Keratinocyte (primary cell): ENCODE results near the gene RACGAP1. TPM values are rescaled to one million over a fixed set of nuclear protein-coding genes. Genes with fewer than 3 reads are reported as not detected.
A peak's percentile ranks its signal among the peaks of the same experiment; 100 is the strongest.

Source experiments
- DNase-seq: peaks from one replicate; pipeline ENCODE4 v3.0.0-alpha.2; 2011; ENCODE audit warnings: low read depth, missing footprints, low spot score
- FAIRE-seq: peaks from 2 replicates; lab custom pipeline; 2011; peaks lifted over from hg19 to GRCh38; lab: Jason Lieb, UNC
- H2AFZ ChIP-seq: 2 replicates; pipeline ENCODE4 v1.6.0; 2012; ENCODE audit warnings: low read length, control low read depth, inconsistent platforms; ENCODE audit not compliant: control insufficient read depth
- H3K27ac ChIP-seq: 2 replicates; pipeline ENCODE4 v1.5.1; 2011; ENCODE audit warnings: low read length; ENCODE audit not compliant: control insufficient read depth, insufficient read depth
- H3K27me3 ChIP-seq: 3 replicates; pipeline ENCODE4 v1.6.0; 2011; ENCODE audit warnings: low read length; ENCODE audit not compliant: control insufficient read depth, insufficient read depth; ENCODE audit errors: extremely low read depth
- H3K36me3 ChIP-seq, 2 experiments: 2 replicates in 1 of 2; 3 replicates in 1 of 2; pipeline ENCODE4 v1.5.1; 2011; ENCODE audit warnings: low read length in 2 of 2, mild to moderate bottlenecking in 1 of 2; ENCODE audit not compliant: control insufficient read depth in 2 of 2, insufficient read depth in 2 of 2; ENCODE audit errors: extremely low read depth in 1 of 2
- H3K4me1 ChIP-seq: 3 replicates; pipeline ENCODE4 v1.5.1; 2011; ENCODE audit warnings: low read length; ENCODE audit not compliant: control insufficient read depth, insufficient read depth; ENCODE audit errors: extremely low read depth
- H3K4me2 ChIP-seq: 3 replicates; pipeline ENCODE4 v1.6.0; 2011; ENCODE audit warnings: low read depth, low read length; ENCODE audit not compliant: control insufficient read depth, insufficient read depth; ENCODE audit errors: extremely low read depth
- H3K4me3 ChIP-seq, 3 experiments: fragments of 200-600 bp in 1 of 3; sonication (generic) in 1 of 3; 2 replicates in 2 of 3; 3 replicates in 1 of 3; pipeline ENCODE4 v1.5.1; 2011 to 2016; ENCODE audit warnings: low read length in 3 of 3, mild to moderate bottlenecking in 3 of 3, control low read depth in 2 of 3, inconsistent platforms in 1 of 3, low read depth in 1 of 3, mixed read lengths in 1 of 3, mixed run types in 1 of 3, moderate library complexity in 1 of 3; ENCODE audit not compliant: control insufficient read depth in 2 of 3, insufficient read depth in 2 of 3; ENCODE audit errors: extremely low read depth in 1 of 3
- H3K79me2 ChIP-seq: 2 replicates; pipeline ENCODE4 v1.6.0; 2012; ENCODE audit warnings: low read length; ENCODE audit not compliant: control insufficient read depth, insufficient read depth
- H3K9ac ChIP-seq: 3 replicates; pipeline ENCODE4 v1.6.0; 2011; ENCODE audit warnings: low read length; ENCODE audit not compliant: control insufficient read depth, insufficient read depth; ENCODE audit errors: extremely low read depth
- H3K9me1 ChIP-seq: 3 replicates; pipeline ENCODE4 v1.6.0; 2011; ENCODE audit warnings: low read length; ENCODE audit not compliant: control insufficient read depth, insufficient read depth; ENCODE audit errors: extremely low read depth
- H3K9me3 ChIP-seq: 2 replicates; pipeline ENCODE4 v1.5.1; 2012; ENCODE audit warnings: low read depth, low read length; ENCODE audit not compliant: control insufficient read depth
- H4K20me1 ChIP-seq: 3 replicates; pipeline ENCODE4 v1.6.0; 2011; ENCODE audit warnings: low read length; ENCODE audit not compliant: control insufficient read depth, insufficient read depth; ENCODE audit errors: extremely low read depth
- CTCF ChIP-seq, 3 experiments: IDR thresholded peaks in 1 of 3; conservative IDR thresholded peaks in 1 of 3; optimal IDR thresholded peaks in 1 of 3; 2 replicates in 2 of 3; 3 replicates in 1 of 3; pipeline versions ENCODE3 to v1.5.1; 2011; ENCODE audit warnings: low read length in 3 of 3, mild to moderate bottlenecking in 3 of 3, moderate library complexity in 2 of 3, control low read depth in 1 of 3, inconsistent platforms in 1 of 3; ENCODE audit not compliant: insufficient read depth in 2 of 3; ENCODE audit errors: extremely low read depth in 1 of 3
- EZH2 ChIP-seq: IDR thresholded peaks from one replicate; pipeline ENCODE4 v1.6.1; 2012; ENCODE audit warnings: inconsistent platforms, mild to moderate bottlenecking, low read length, moderate library complexity
- dilution Hi-C: fragments of 300-500 bp; cut with MboI; formaldehyde crosslinking; loops from one replicate; pipeline ENCODE4 v1.7.0; 2020; ENCODE audit warnings: low sequenced_read_pairs; ENCODE audit not compliant: extremely low pct_ligation_motif_present
- polyA plus RNA-seq, 5 experiments: library from polyadenylated mRNA; depleted of rRNA in 3 of 5; stranded (reverse) in 3 of 5; stranded (forward) in 1 of 5; unstranded in 1 of 5; fragments of >200 nt; gene quantifications; 1 replicate in 1 of 5; 2 replicates in 3 of 5; 3 replicates in 1 of 5; pipeline versions ENCODE4 v1.2.1 to v1.2.3, GENCODE V29; 2011 to 2012; ENCODE audit warnings: missing spikeins in 2 of 5, low read depth in 1 of 5, low replicate concordance in 1 of 5

The RACGAP1 gene
- polyA plus RNA-seq, 1 donor (not counting 4 experiments of a cell fraction or from before 2014, with no cell fraction given): 57.1 TPM

- Histone ChIP-seq H3K36me3 (no peaks in the 10 kb centered on the region), H3K4me3 (no peak overlapping the region), H3K27ac (no peak overlapping the region), H3K9ac (no peak overlapping the region), H3K9me1 (no peaks in the 10 kb centered on the region), H3K79me2 (no peaks in the 10 kb centered on the region), H4K20me1 (no peaks in the 10 kb centered on the region), H3K27me3 (no peaks in the 10 kb centered on the region), H3K4me2 (no peak overlapping the region), H3K9me3 (no peaks in the 10 kb centered on the region), H2AFZ (no peak overlapping the region), H3K4me1 (peaks cover 13% of the 10 kb centered on the region)
- no peak for TF ChIP-seq CTCF (optimal IDR thresholded peaks at IDR 0.05 in 1 of 3, IDR thresholded peaks at IDR 0.05 in 1 of 3, conservative IDR thresholded peaks at IDR 0.05 in 1 of 3; ENCODE audit: extremely low read depth in 1 of 3, insufficient read depth in 2 of 3, low read length in 3 of 3)
- TF ChIP-seq EZH2: no peak
- DNase-seq (no peak), FAIRE-seq (no peak)
- dilution Hi-C loops: no loop called here
Measured at GRCh38 chr12:50038336-50038735, 13.0 kb upstream of the RACGAP1 start.

GRCh38 chr12:50032854-50033581 is 7.7 kb upstream of the RACGAP1 start:
- TF ChIP-seq CTCF (optimal IDR thresholded peaks at IDR 0.05 in 1 of 3, IDR thresholded peaks at IDR 0.05 in 1 of 3, conservative IDR thresholded peaks at IDR 0.05 in 1 of 3; ENCODE audit: extremely low read depth in 1 of 3, insufficient read depth in 2 of 3, low read length in 3 of 3): no peak
- TF ChIP-seq EZH2: no peak
- H3K4me2 ChIP-seq: peak overlapping the region; percentile 16
- no peak for FAIRE-seq

More at GRCh38 chr12:50032854-50033581, 7.7 kb upstream of the RACGAP1 start:
- H3K9me1 ChIP-seq: no peaks in the 10 kb centered on the region
- no peaks in the 10 kb centered on the region for H3K36me3 ChIP-seq
- no peaks in the 10 kb centered on the region for H3K9me3 ChIP-seq
- dilution Hi-C loops: no loop called here
- H2AFZ ChIP-seq: peak overlapping the region; percentile 61
- DNase-seq: no peak
- H4K20me1 ChIP-seq: no peaks in the 10 kb centered on the region
- no peaks in the 10 kb centered on the region for H3K27me3 ChIP-seq
- H3K4me3 ChIP-seq: no peak overlapping the region
- H3K9ac ChIP-seq: no peak overlapping the region
- no peaks in the 10 kb centered on the region for H3K79me2 ChIP-seq
- no peak overlapping the region for H3K27ac ChIP-seq
- H3K4me1 ChIP-seq: peaks cover 4% of the 10 kb centered on the region
